SW 1271 (cell line): ENCODE results near the gene SYNGAP1.
"Not testable (repeated sequence)": the region's sequence is repeated elsewhere in the genome, so short reads cannot be mapped to it uniquely, and the experiment has no call there.

Experiments used
- DNase-seq, 2 experiments: peaks; one replicate each; lab custom pipeline; 2025; lab: John Stamatoyannopoulos, UW

The SYNGAP1 gene

DNA sequence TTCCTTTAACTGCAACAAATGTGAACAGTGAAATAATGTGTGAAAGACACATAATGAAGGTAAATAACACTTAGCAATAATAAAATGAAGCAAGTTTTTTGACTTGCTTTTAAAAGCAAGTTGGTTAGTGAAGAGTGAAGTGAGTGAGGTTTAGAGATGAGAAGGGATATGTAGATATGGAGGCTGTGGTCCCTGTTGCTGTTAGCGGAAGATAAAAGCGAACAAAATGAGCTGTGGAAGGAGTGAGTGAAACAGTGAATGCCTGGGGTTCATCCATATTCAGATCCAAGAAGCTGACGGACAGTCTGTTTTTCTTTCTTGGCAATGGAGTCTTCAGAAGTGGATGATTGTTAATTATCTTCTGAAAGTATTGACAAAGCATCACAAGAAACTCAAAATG is 58.0 kb downstream of the SYNGAP1 start:
- no peak for DNase-seq

DNA sequence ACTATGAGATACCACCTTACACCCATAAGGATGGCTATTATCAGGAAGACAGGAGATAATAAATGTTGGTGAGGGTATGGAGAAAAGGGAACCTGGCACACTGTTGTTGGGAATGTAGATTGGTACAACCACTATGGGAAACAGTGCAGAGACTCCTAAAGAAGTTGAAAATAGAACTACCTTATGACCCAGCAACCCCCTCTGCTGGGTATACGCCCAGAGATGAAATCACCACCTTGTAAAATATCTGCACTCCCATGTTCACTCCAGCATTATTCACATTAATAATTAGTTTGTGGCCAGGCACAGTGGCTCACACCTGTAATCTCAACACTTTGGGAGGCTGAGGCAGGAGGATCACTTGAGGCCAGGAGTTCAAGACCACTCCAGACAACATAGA is 61.3 kb downstream of the SYNGAP1 start:
- DNase-seq = no peak

DNA sequence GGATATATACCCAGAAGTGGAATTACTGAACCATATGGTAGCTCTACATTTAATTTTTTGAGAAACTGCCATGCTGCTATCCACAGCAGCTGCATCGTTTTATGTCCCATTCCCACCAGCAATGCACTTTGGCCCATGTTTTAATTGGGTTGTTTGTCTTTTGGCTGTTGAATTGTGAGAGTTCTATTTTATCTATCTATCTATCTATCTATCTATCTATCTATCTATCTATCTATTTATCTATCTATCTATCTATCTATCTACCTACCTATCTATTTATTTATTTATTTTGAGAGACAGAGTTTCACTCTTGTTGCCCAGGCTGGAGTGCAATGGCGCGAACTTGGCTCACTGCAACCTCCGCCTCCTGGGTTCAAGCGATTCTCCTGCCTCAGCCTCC is 62.8 kb downstream of the SYNGAP1 start:
- not testable (repeated sequence) for DNase-seq

DNA sequence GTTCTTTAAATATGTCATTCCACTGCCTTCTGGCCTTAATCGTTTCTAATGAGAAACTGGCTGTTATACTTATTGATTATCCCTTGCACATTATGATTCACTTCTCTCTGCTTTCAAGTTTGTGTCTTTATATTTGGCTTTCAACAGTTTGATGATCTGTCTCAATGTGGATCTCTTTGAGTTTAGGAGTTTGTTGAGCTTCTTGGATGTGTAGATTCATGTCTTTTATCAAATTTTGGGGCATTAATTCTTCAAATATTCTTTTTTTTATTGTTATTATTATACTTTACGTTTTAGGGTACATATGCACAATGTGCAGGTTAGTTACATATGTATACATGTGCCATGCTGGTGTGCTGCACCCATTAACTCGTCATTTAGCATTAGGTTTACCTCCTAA is 63.8 kb downstream of the SYNGAP1 start:
- DNase-seq = no peak

DNA sequence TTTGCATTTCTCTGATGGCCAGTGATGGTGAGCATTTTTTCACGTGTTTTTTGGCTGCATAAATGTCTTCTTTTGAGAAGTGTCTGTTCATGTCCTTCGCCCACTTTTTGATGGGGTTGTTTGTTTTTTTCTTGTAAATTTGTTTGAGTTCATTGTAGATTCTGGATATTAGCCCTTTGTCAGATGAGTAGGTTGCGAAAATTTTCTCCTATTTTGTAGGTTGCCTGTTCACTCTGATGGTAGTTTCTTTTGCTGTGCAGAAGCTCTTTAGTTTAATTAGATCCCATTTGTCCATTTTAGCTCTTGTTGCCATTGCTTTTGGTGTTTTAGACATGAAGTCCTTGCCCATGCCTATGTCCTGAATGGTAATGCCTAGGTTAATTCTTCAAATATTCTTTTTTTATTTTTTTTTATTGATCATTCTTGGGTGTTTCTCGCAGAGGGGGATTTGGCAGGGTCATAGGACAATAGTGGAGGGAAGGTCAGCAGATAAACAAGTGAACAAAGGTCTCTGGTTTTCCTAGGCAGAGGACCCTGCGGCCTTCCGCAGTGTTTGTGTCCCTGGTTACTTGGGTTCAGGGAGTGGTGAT is 64.9 kb downstream of the SYNGAP1 start:
- DNase-seq = not testable (repeated sequence)

DNA sequence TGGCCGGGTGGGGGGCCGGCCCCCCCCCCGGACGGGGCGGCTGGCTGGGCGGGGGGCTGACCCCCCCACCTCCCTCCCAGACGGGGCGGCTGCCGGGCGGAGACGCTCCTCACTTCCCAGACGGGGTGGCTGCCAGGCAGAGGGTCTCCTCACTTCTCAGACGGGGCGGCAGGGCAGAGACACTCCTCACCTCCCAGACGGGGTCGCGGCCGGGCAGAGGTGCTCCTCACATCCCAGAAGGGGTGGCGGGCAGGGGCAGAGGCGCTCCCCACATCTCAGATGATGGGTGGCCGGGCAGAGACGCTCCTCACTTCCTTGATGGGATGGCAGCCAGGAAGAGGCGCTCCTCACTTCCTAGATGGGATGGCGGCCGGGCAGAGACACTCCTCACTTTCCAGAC is 65.8 kb downstream of the SYNGAP1 start:
- DNase-seq = not testable (repeated sequence)

DNA sequence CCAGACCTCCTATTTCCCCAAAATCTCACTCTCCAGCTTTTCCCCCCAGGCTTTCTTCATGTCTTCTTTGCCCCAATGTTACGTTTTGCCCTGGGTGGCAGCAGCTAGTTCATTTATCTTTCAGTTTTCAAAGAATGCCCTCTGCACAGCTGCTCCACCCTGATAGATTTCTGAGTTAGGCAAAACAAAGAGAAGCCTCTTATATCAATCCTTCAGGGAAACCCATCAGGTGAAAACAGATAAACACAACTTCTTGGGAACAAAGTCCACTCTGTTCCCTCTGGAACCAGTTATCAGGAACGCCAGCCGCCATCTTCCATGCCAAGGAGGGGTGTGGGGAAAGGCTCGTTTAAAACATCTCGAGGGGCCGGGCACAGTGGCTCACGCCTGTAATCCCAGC is 68.5 kb downstream of the SYNGAP1 start:
- no peak for DNase-seq

DNA sequence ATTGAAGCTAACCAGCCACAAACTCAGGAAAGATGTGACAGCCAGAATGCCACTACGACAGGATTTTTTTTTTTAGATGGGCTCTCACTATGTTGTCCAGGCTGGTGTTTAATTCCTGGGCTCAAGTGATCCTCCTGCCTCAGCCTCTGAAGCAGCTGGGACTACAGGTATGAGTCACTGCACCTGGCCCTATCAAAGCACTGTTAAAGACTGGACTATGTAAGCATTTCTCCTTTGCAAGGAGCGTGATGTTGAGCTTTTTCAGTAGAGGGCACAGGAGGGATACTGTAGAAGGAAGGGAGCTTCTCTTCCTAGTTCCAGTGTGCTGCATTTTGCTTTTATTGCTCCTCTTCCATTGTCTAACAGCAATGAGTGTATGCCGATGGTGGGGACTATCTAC is 70.3 kb downstream of the SYNGAP1 start:
- DNase-seq = peak in 1 of 2 experiments; percentile 24

DNA sequence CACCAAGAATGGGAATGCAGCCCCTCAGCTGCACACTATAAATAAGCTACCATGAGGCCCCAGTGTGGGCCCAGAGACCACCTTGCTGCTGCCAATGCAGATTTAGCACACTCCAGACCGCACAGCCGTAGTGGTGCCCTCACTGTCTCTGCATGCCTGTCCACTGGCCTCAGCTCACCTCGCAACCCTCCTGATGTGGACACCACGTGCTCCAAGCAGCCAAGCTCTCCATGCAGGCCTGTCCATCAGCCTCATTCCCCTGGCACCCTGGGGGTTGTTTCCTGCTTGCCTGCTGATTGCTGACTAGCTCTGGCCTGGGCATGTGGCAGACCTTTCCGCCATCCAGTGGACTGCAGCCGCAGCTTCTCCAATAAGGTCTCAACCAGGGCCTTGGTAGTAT is 70.8 kb downstream of the SYNGAP1 start:
- no peak for DNase-seq

DNA sequence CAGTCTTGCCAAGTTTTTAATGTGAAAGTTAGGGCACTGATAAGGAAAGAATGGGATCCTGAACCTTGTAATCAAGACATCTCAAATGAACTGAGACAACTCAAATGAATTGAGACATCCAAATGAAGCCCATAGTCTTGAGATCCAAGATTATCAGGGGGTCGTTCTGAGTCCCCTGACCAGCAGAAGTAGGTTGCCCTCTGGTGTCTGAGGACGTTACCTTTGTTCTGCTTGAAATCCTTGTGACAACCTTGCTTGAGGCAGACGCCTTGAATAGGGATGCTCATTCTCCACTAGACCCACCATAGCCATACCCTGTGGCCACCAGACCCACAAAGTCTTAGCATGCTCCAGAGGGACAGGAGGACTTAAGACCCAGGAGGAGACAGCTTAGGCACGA is 72.2 kb downstream of the SYNGAP1 start:
- no peak for DNase-seq

DNA sequence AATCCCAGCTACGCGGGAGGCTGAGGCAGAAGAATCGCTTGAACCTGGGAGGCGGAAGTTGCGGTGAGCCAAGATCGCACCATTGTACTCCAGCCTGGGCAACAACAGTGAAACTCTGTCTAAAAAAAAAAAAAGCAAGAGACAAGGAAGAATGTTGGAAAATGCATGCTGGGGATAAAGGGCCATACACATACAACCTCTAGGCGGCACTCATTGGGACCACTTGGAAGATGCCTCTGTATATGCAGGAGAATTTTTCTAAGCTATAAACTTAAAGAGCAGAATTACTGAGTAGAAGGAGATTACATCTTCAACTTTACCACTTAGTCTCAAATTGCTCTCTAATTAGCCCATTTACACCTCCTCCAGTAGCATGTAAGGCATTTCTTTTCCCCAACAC is 77.3 kb downstream of the SYNGAP1 start:
- DNase-seq = no peak

DNA sequence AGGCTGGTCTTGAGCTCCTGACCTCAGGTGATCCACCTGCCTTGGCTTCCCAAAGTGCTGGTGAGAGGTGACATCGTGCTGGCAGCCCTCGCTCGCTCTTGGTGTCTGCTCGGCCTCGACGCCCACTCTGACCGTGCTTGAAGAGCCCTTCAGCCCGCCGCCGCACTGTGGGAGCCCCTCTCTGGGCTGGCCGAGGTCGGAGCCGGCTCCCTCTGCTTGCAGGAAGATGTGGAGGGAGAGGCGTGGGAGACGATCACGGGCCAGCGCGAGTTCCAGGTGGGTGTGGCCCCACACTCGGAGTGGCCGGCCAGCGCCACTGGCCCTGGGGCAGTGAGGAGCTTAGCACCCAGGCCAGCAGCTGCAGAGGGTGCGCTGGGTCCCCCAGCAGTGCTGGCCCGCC is 82.6 kb downstream of the SYNGAP1 start:
- DNase-seq = no peak

DNA sequence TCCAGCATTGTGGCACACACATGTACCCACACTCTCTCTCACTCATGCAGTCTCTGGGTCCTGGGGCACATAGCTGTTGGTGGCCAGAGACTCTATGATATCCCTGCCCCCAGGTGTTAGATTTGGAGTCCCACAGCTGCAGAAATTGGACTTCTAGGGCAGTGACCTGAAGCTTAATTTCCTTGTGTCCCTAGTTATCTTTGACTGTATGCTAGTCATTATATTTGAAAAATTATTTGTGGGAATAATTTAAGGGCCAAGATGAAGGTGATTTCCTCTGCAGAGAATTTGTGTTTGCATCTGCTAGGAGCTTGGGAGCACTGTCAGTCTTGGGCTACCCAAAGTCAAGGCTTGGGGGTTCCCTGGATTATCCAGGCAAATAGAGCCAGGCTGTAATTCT is 84.6 kb downstream of the SYNGAP1 start:
- DNase-seq = no peak
